ENCODE measurements around the gene GCHFR. TPM values are rescaled to one million over a fixed set of nuclear protein-coding genes. Genes with fewer than 3 reads are reported as not detected.
A peak's percentile ranks its signal among the peaks of the same experiment; 100 is the strongest.

The GCHFR gene
- total and polyA plus RNA-seq, 2 of the 4 experiments (the other 2 are of a cell fraction) = 2.3 to 6.5 TPM

DNA sequence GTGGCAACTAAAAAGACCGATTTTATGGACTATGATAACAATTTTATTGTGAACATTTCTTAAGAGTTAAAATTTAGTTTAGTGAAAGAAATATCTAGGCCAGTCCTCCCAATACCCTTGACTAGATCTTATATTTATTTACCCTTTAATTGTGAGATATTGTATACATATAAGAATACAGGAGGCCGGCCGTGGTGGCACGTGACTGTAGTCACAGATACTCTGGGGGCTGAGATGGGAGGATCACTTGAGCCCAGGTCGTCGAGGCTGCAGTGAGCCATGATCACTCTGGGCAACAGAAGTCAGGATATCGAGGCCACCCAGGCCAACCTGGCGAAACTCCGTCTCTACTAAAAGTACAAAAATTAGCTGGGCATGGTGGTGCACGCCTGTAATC, 8.1 kb upstream of the GCHFR start:
- Histone ChIP-seq H2BK120ac (ENCODE audit: low read depth, low read length) (no peak overlapping the region), H2AK5ac (ENCODE audit: low read depth, low read length) (no peak overlapping the region), H3K4me2 (ENCODE audit: low read depth, low read length) (peak overlapping the region; percentile 74), H3K36me3 (ENCODE audit: control insufficient read depth, insufficient read depth, low read length) (peaks cover 11% of the 10 kb centered on the region), H3K9me3 (ENCODE audit: control insufficient read depth, insufficient read depth, low read length) (no peaks in the 10 kb centered on the region), H3K79me1 (ENCODE audit: low read depth in 1 of 2, low read length in 2 of 2) (peaks cover 6 to 29% of the 10 kb centered on the region in 2 experiments; a peak in 3 of 4 replicates), H2BK15ac (ENCODE audit: low read depth, low read length) (no peak overlapping the region), H4K20me1 (ENCODE audit: insufficient read depth, low read length) (no peaks in the 10 kb centered on the region), H3K56ac (ENCODE audit: extremely low read depth, insufficient read depth, low read length) (peak overlapping the region; percentile 87; the same call in 1 of the 2 replicates), H4K8ac (ENCODE audit: low read depth in 2 of 2, low read length in 2 of 2) (peak overlapping the region; percentile 87 to 96), H3K18ac (ENCODE audit: low read depth, low read length) (no peak overlapping the region), H4K91ac (ENCODE audit: insufficient read depth, low read depth, low read length) (no peak overlapping the region), H2AK9ac (replicated peaks; ENCODE audit: low read depth, low read length, poor library complexity) (peak overlapping the region; percentile 33), H3K14ac (replicated peaks; ENCODE audit: low read depth, low read length) (no peak overlapping the region), H3K27ac (ENCODE audit: insufficient read depth, low read length) (no peak overlapping the region; the same call in 1 of the 2 replicates), H2BK5ac (ENCODE audit: low read depth, low read length, poor library complexity, severe bottlenecking) (no peak overlapping the region), H2AFZ (replicated peaks; ENCODE audit: low read length, poor library complexity) (peak overlapping the region; percentile 77), H4K5ac (ENCODE audit: low read depth, low read length) (no peak overlapping the region), H3K4ac (ENCODE audit: low read depth, low read length) (peak overlapping the region; percentile 80; the same call in 1 of the 2 replicates), H3K9ac (ENCODE audit: low read depth, low read length) (peak overlapping the region; percentile 92), H2BK20ac (ENCODE audit: low read depth, low read length) (no peak overlapping the region), H3K4me3 (ENCODE audit: insufficient read depth, low read depth, low read length) (no peak overlapping the region; the same call in 1 of the 2 replicates), H3K27me3 (ENCODE audit: control insufficient read depth, insufficient read depth, low read length) (no peaks in the 10 kb centered on the region; the same call in 1 of the 2 replicates), H3K9me1 (ENCODE audit: insufficient read depth, low read length) (no peaks in the 10 kb centered on the region), H3K4me1 (ENCODE audit: control insufficient read depth, insufficient read depth, low read length) (peaks cover 1% of the 10 kb centered on the region; the same call in 1 of the 2 replicates), H3K23ac (ENCODE audit: low read depth, low read length) (no peak overlapping the region)
- DNase-seq (no peak), ATAC-seq (ENCODE audit: low read depth) (no peak)
- BruUV-seq (replicated peaks) = no TSS peak
- CTCF ChIA-PET = interaction anchor here (0.6 kb wide), 2 partner anchors 103 to 105 kb away, joined by 3 read pairs; no protein-coding TSS in a partner anchor
- no peak for TF ChIP-seq CHD1 (IDR thresholded peaks at IDR 0.05; ENCODE audit: low read depth, low read length)
- TF ChIP-seq RFX5 (IDR thresholded peaks at IDR 0.05; ENCODE audit: low read depth, low read length) = no peak
- TF ChIP-seq, protein P1, sequence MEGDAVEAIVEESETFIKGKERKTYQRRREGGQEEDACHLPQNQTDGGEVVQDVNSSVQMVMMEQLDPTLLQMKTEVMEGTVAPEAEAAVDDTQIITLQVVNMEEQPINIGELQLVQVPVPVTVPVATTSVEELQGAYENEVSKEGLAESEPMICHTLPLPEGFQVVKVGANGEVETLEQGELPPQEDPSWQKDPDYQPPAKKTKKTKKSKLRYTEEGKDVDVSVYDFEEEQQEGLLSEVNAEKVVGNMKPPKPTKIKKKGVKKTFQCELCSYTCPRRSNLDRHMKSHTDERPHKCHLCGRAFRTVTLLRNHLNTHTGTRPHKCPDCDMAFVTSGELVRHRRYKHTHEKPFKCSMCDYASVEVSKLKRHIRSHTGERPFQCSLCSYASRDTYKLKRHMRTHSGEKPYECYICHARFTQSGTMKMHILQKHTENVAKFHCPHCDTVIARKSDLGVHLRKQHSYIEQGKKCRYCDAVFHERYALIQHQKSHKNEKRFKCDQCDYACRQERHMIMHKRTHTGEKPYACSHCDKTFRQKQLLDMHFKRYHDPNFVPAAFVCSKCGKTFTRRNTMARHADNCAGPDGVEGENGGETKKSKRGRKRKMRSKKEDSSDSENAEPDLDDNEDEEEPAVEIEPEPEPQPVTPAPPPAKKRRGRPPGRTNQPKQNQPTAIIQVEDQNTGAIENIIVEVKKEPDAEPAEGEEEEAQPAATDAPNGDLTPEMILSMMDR (conservative IDR thresholded peaks at IDR 0.05; ENCODE audit: low read depth, low read length) = no peak
- TF ChIP-seq, protein P2, sequence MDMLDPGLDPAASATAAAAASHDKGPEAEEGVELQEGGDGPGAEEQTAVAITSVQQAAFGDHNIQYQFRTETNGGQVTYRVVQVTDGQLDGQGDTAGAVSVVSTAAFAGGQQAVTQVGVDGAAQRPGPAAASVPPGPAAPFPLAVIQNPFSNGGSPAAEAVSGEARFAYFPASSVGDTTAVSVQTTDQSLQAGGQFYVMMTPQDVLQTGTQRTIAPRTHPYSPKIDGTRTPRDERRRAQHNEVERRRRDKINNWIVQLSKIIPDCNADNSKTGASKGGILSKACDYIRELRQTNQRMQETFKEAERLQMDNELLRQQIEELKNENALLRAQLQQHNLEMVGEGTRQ (IDR thresholded peaks at IDR 0.05; ENCODE audit: low read depth, low read length) = no peak
- no peak for TF ChIP-seq BHLHE40 (IDR thresholded peaks at IDR 0.05; ENCODE audit: low read depth, low read length)
- TF ChIP-seq RCOR1 (IDR thresholded peaks at IDR 0.05; ENCODE audit: insufficient replicate concordance, low read length) = no peak
- no peak for TF ChIP-seq SMC3 (IDR thresholded peaks at IDR 0.05; ENCODE audit: low read depth, low read length)
- TF ChIP-seq MAFK (IDR thresholded peaks at IDR 0.05; ENCODE audit: low read depth, low read length) = no peak
- no peak for TF ChIP-seq MXI1 (IDR thresholded peaks at IDR 0.05; ENCODE audit: borderline replicate concordance, low read depth, low read length)
- TF ChIP-seq RAD21 (IDR thresholded peaks at IDR 0.05; ENCODE audit: low read length) = no peak
- no peak for TF ChIP-seq FOS (IDR thresholded peaks at IDR 0.05; ENCODE audit: low read depth, low read length)
- no peak for TF ChIP-seq NFE2L2 (IDR thresholded peaks at IDR 0.05; ENCODE audit: low read depth, low read length)
- no peak for TF ChIP-seq MAZ (IDR thresholded peaks at IDR 0.05; ENCODE audit: borderline replicate concordance, low read depth, low read length)
- TF ChIP-seq, protein P3, sequence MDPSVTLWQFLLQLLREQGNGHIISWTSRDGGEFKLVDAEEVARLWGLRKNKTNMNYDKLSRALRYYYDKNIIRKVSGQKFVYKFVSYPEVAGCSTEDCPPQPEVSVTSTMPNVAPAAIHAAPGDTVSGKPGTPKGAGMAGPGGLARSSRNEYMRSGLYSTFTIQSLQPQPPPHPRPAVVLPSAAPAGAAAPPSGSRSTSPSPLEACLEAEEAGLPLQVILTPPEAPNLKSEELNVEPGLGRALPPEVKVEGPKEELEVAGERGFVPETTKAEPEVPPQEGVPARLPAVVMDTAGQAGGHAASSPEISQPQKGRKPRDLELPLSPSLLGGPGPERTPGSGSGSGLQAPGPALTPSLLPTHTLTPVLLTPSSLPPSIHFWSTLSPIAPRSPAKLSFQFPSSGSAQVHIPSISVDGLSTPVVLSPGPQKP (IDR thresholded peaks at IDR 0.05; ENCODE audit: borderline replicate concordance, low read depth, low read length) = no peak
- no peak for TF ChIP-seq CEBPB (IDR thresholded peaks at IDR 0.05; ENCODE audit: low read depth, low read length)
- dilution Hi-C loops (cut with HindIII; ENCODE audit: low sequenced_read_pairs, unreplicated experiment) = no loop called here
- POLR2A ChIA-PET (ENCODE audit: unreplicated experiment) = no interaction called here
- in situ Hi-C loops (cut with MboI; ENCODE audit: low sequenced_read_pairs) = no loop called here
- intact Hi-C loops (cut with micrococcal nuclease) = no loop called here
- WGBS, 2 experiments (ENCODE audit: extremely low coverage in 2 of 2, insufficient read length in 1 of 2) = 92% methylated on average over 5 of the region's 10 CpGs; no CpG with 5 or more reads in 1 of the 2 experiments

All from IMR-90 (cell line).